HK-2 (cell line): ENCODE results near the gene ING5.

Experiments
- DNase-seq: peaks from one replicate; pipeline ENCODE4 v3.0.0-alpha.2; 2018; ENCODE audit not compliant: unreplicated experiment

ING5 gene

DNA sequence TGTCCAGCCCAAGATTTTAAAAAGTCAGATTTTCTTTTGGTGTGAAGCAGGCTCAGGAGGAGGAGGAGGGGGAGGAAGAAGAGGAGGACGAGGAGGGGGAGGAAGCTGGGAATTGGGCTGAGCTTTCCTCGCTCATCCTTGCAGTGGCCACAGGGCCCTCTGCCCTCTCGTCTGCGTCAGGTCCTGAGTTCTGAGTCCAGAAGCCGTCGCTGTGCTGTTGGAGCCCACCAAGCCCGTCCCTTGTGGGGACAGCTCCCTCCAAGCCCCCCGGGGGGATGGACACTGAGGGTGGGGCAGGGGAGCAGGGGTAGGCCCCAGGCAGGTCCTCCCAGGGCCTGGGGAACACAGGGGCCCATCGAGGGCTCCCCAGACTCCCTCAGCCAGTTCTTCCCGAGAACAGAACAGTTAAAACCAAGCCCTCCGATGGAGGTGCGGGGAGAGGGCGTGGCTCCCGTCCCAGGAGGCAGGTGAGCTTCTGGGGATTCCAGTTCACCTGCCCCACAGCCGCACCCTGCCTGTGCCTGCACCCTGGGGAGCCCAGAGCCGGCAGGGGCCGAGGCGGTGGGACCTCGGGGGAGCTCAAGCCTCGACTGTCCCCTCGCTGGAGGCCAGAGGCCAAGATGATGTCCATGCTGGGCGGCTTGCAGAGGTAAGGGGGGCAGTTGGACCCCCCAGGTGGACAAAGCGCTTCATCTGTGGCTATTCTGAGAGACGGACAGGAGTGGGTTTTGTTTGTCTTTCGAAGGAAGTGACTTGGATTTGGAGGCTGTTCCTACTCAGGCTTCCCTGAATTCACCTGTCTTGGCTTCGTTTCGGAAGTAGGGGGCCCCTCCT, 74.7 kb downstream of the ING5 start, which contains the start of gene GAL3ST2:
Gene GAL3ST2, plus strand, starts transcription at position 487 of the 834 bp plus-strand sequence. Its CDS starts 134 bp downstream, at position 621.
- no peak for DNase-seq

DNA sequence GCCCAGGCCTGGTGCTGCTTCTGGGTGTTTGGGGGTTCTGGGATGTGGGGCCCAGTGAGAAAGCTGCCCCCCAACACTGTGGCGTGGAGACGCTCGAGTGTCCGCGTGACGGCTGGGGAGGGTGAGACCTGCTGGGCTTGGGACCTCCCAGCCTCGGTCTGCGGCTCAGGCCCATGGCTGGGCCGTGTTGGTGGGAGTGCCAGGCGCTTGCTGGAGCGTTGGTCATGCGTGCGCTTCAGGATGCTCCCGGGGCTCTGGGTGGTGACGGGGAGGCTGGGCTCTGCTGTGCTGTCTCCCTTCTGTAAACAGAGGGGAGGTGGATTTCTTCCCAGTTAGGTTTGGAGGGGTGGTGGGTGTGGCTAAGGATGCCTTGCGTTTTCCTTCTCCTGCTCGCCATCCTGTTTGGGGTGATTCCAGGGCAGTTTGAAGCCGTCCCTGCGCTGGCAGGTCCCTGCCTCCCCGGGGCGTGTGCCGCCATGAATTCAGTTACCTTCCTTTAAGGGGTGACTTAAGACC, 75.4 kb downstream of the ING5 start:
- DNase-seq = no peak

DNA sequence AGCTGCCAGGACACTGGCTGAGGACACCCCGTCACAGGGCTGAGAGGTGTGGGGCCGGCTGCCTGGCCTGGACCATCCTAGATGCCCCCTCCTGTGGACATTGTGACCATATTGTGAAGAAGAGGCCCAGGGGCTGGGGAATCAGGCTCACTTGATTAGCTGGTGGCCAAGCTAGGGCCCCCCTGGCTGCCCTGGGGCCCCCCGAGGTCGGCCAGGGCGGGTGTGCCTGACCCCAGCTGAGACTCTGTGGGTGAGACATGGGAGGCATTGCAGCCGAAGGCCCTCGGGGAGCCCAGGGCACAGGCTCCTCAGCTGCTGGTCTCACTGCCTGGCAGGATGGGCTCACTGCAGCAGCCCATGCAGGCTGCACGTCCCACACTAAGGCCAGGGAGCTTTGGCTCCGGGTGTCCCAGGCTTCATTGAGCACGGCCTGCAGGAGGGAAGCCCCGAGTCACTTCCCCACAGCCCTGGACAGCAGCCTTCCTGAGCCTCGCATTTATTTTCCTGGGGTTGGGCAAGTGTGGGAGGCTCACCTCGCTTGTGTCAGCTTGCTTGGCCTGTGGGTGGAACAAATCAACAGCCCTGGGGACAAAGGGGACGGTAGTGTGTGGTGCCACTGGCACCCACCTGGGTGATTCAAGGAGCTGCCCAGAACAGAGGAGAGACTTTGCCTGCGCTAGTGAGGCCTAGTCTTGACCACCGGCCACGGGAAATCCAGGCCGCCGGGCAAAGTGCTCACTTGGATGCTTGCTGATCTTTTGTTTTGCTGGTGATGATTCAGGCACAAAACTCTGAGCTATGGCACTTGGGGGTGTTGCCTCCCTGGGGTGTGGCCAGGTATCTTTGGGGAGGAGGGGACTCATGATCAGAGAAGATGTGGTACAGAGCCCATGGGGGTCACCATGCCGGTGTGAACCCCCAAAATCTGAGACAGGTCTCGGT, 76.1 kb downstream of the ING5 start:
- no peak for DNase-seq
